ENCODE measurements around the gene ZBTB8A.
"Not testable (repeated sequence)": the region's sequence is repeated elsewhere in the genome, so short reads cannot be mapped to it uniquely, and the experiment has no call there.

Gene ZBTB8A

DNA sequence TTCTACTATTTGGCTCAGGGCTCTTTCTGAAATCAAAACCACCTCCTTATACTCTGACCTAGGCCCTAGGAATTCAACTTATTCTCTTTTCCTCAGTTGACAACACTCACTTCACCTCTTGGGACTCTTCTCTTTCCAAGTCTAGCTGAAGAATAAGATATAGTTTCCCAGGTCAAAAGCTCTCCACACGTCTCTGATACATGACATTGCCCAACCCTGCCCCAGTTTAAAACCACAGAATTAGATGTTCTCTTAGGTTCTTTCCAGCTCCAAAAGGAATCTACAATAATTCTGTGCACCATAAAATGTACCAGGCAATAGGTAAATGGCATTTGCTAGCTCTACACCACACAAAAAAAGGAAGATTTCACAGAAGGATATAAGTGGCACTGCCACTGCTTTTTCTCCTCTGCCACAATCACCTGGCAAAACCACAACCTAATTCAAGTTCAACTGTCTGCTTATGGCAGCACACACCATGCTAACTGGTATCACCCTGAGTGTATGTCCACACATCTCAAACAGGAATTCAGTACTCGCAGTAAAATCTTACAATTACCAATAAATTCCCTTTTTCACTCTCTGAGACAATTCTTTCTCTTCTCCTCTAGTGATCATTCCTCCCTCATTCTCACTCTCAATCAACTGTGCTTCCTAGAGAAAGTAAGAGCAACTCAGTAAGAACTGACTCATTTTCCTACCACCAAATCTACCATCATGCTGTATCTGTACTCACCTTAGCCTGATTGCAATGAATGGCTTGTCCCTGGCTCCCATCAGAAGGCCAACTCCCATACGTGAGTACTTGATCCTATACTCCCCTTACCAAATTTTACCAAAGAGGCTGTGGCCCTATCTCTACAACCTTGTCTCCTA lies 83.8 kb downstream of the ZBTB8A start:
- no peak for DNase-seq

DNA sequence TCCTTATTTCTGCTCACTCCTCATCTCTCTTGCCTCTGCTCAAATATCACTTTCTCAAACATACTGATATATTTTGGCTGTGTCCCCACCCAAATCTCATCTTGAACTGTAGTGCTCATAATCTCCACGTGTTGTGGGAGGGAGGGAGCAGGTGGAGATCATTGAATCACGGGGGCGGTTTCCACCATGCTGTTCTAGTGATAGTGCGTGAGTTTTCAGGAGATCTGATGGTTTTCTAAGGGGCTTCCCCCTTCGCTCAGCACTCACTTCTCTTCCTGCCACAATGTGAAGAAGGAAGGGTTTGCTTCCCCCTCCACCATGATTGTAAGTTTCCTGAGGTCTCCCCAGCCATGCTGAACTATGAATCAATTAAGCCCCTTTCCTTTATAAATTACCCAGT lies 84.5 kb downstream of the ZBTB8A start:
- DNase-seq: no peak

GRCh38 chr1:32626176-32626575 lies 86.9 kb downstream of the ZBTB8A start:
- DNase-seq: no peak

DNA sequence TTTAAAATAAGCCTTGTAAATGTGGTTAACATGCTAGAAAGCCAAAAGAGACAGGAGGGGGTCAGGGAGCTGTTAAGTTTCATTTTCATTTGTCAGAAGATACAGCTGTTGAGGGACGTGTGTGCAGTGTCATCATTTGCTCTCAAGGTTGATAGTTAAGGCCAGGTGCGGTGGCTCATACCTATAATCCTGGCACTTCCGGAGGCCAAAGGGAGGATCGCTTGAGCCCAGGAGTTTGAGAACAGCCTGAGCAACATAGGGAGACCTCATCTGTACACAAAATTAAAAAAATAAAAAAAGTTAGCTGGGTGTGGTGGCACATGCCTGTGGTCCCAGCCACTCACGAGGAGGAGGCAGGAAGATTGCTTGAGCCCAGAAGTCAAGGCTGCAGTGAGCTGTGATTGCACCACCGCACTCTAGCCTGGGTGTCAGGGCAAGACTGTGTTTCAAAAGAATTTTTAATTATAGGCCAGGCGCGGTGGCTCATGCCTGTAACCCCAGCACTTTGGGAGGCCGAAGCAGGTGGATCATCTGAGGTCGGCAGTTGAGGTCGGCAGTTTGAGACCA lies 88.5 kb downstream of the ZBTB8A start:
- DNase-seq: no peak

GRCh38 chr1:32630173-32630572 lies 90.9 kb downstream of the ZBTB8A start:
- DNase-seq: not testable (repeated sequence)

GRCh38 chr1:32632829-32633228 lies 93.6 kb downstream of the ZBTB8A start:
- no peak for DNase-seq

GRCh38 chr1:32635508-32636277 lies 96.5 kb downstream of the ZBTB8A start:
- DNase-seq: no peak

- no peak for DNase-seq
Observed at GRCh38 chr1:32636914-32637645, 97.9 kb downstream of the ZBTB8A start.

DNA sequence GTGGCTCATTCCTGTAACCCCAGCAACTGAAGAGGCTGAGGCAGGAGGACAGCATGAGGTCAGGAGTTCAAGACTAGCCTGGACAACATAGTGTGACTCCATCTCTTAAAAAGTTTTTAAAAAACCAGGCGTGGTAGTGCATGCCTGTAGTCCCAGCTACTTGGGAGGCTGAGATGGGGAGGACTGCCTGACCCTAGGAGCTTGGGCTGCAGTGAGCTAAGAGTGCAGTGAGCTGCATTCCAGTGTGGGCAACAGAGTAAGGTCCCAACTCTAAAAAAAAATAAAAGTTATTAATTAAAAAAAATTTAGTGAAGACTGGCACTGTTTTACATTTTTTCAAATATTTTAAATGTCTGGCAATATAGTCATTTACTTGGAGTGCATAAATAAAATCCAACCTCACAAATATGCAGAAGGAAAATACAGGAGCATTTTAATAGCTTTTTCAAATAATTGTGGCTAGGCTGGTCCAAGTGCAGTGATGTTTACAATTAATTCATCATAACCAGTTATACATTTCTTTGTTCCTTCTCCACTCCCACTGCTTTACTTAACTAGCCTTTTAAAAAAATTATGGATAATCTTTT lies 100.4 kb downstream of the ZBTB8A start:
- DNase-seq: no peak

GRCh38 chr1:32642292-32642827 lies 103.1 kb downstream of the ZBTB8A start:
- not testable (repeated sequence) for DNase-seq

- DNase-seq: no peak
Observed at GRCh38 chr1:32644426-32644825, 105.2 kb downstream of the ZBTB8A start.

GRCh38 chr1:32647308-32648134 lies 108.3 kb downstream of the ZBTB8A start:
- DNase-seq: peak; percentile 72

DNA sequence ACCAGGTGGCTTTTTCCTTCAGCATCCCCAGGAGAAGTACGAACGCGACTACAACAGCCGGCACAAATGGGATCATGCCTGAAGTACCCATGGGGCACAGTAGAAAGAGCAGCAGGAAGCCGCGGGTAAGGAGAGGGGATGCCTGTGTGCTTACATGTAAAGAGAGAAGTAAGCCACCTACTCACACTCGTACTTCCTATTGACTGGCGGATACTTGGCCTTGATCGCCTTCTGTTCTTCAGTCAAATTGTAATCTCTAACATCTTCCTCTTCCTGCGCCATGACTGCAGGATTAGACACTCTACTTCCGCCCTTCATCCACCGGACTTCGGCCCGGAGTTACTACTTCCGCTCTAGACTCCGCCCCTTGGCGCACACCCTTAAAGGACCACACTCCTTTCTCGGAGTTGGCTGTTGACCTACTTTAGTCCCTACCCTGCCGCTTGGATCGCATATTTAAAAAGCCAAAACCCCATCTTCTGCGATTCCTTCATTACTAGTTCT lies 111.1 kb downstream of the ZBTB8A start, which contains the start of gene ZBTB8OS:
TSS of gene ZBTB8OS (minus strand) at position 303 of the 504 bp plus-strand sequence. CDS start at position 282, 21 bp downstream.
- peak; percentile 95 for DNase-seq

GRCh38 chr1:32650752-32651460 lies 111.7 kb downstream of the ZBTB8A start, which contains the start of gene RBBP4:
Gene RBBP4, plus strand, starts transcription at chr1:32651208. Its CDS starts 99 bp downstream, at chr1:32651307.
- DNase-seq: peak; percentile 100

DNA sequence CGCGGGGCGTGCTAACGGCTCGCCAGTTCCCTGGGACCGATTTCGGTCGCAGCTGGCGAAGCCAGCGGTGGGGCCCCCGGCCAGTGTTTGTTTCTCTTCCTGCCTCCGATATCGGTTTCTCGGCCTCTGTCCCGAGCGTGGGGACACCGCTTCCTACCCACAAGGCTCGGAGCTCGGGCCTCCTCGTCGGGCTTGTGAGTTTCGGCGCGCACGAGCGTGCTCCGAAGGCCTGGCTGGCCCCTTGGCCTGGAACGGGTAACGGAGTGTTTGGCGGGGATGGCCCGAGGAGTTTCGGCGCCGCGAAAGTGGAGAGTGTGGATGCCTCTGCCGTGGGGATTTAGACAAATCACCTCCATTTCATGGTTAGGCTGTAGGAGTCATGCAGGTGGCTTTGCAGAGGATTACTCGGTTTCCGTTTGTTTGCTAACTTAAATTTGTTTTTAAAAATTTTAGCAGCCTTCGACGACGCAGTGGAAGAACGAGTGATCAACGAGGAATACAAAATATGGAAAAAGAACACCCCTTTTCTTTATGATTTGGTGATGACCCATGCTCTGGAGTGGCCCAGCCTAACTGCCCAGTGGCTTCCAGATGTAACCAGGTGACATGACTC lies 112.3 kb downstream of the ZBTB8A start:
- no peak for DNase-seq

GRCh38 chr1:32652244-32652962 lies 113.2 kb downstream of the ZBTB8A start:
- DNase-seq: no peak

Measured in activated effector memory CD4-positive, alpha-beta T cell treated with anti-CD3 and anti-CD28 coated beads, Interleukin-2, amount 50 U/mL, for 16 hours (primary cell).